ENCODE results near the gene EOLA1. TPM values are rescaled to one million over a fixed set of nuclear protein-coding genes. Genes with fewer than 3 reads are reported as not detected.
"Not testable (repeated sequence)": the region's sequence is repeated elsewhere in the genome, so short reads cannot be mapped to it uniquely, and the experiment has no call there.

Gene EOLA1
- total RNA-seq, 1 experiment from 2014 or later = 30.3 TPM

- no peak for DNase-seq (ENCODE audit: low read depth)
- in situ Hi-C loops (cut with HindIII; ENCODE audit: low pct_unique_long_range_greater_than_20kb, low sequenced_read_pairs) = no loop called here
These were observed 29.0 kb downstream of the EOLA1 start for GRCh38 chrX:149569770-149570169.

- in situ Hi-C loops (cut with HindIII; ENCODE audit: low pct_unique_long_range_greater_than_20kb, low sequenced_read_pairs) = no loop called here
- DNase-seq (ENCODE audit: low read depth) = no peak
These were observed 29.9 kb downstream of the EOLA1 start for GRCh38 chrX:149570668-149571067.

- no peak for DNase-seq (ENCODE audit: low read depth)
- in situ Hi-C loops (cut with HindIII; ENCODE audit: low pct_unique_long_range_greater_than_20kb, low sequenced_read_pairs) = no loop called here
These were observed 31.0 kb downstream of the EOLA1 start for GRCh38 chrX:149571770-149572169.

GRCh38 chrX:149572743-149573142, 31.9 kb downstream of the EOLA1 start:
- no peak for DNase-seq (ENCODE audit: low read depth)
- in situ Hi-C loops (cut with HindIII; ENCODE audit: low pct_unique_long_range_greater_than_20kb, low sequenced_read_pairs) = no loop called here

- in situ Hi-C loops (cut with HindIII; ENCODE audit: low pct_unique_long_range_greater_than_20kb, low sequenced_read_pairs) = not testable (repeated sequence)
These were observed 32.6 kb downstream of the EOLA1 start for GRCh38 chrX:149573456-149573855.

GRCh38 chrX:149585631-149586030, 44.8 kb downstream of the EOLA1 start:
- not testable (repeated sequence) for DNase-seq (ENCODE audit: low read depth)

More at GRCh38 chrX:149573456-149573855, 32.6 kb downstream of the EOLA1 start:
- not testable (repeated sequence) for DNase-seq (ENCODE audit: low read depth)

GRCh38 chrX:149587359-149587758, 46.5 kb downstream of the EOLA1 start, which contains the start of gene MAGEA9B:
TSS of gene MAGEA9B (minus strand) at chrX:149587459. CDS start at chrX:149583179, 4,280 bp downstream.
- in situ Hi-C loops (cut with HindIII; ENCODE audit: low pct_unique_long_range_greater_than_20kb, low sequenced_read_pairs); DNase-seq (ENCODE audit: low read depth): not testable (repeated sequence)

More at GRCh38 chrX:149585631-149586030, 44.8 kb downstream of the EOLA1 start:
- in situ Hi-C loops (cut with HindIII; ENCODE audit: low pct_unique_long_range_greater_than_20kb, low sequenced_read_pairs) = not testable (repeated sequence)

- DNase-seq (ENCODE audit: low read depth); in situ Hi-C loops (cut with HindIII; ENCODE audit: low pct_unique_long_range_greater_than_20kb, low sequenced_read_pairs): not testable (repeated sequence)
These were observed 50.2 kb downstream of the EOLA1 start for GRCh38 chrX:149590993-149591392.

GRCh38 chrX:149595214-149595613, 54.4 kb downstream of the EOLA1 start, which contains the start of gene HSFX2:
TSS of gene HSFX2 (minus strand) at chrX:149595314. CDS start at chrX:149594700, 614 bp downstream.
- DNase-seq (ENCODE audit: low read depth); in situ Hi-C loops (cut with HindIII; ENCODE audit: low pct_unique_long_range_greater_than_20kb, low sequenced_read_pairs): not testable (repeated sequence)

GRCh38 chrX:149595943-149596342, 55.1 kb downstream of the EOLA1 start:
- DNase-seq (ENCODE audit: low read depth); in situ Hi-C loops (cut with HindIII; ENCODE audit: low pct_unique_long_range_greater_than_20kb, low sequenced_read_pairs): not testable (repeated sequence)

Other genes with a start within 250 kb of the EOLA1 start
- gene IDS, start 35.7 kb upstream of the EOLA1 start, total RNA-seq (2014; rRNA removed; shearing (Covaris generic); ENCODE audit: low replicate concordance) = 14.8 and 34.3 TPM in 2 replicates
- gene HSFX3, start 8.9 kb downstream of the EOLA1 start, total RNA-seq (2014; rRNA removed; shearing (Covaris generic); ENCODE audit: low replicate concordance) = not detected in 2 replicates
- gene MAGEA9B, start 46.4 kb downstream of the EOLA1 start, total RNA-seq (2014; rRNA removed; shearing (Covaris generic); ENCODE audit: low replicate concordance) = not detected in 2 replicates
- not detected in 2 replicates for gene HSFX2, start 54.3 kb downstream of the EOLA1 start, total RNA-seq (2014; rRNA removed; shearing (Covaris generic); ENCODE audit: low replicate concordance)
- 20.0 and 33.8 TPM in 2 replicates for gene TMEM185A, start 90.8 kb downstream of the EOLA1 start, total RNA-seq (2014; rRNA removed; shearing (Covaris generic); ENCODE audit: low replicate concordance)
- not detected in 2 replicates for gene MAGEA11, start 171.0 kb downstream of the EOLA1 start, total RNA-seq (2014; rRNA removed; shearing (Covaris generic); ENCODE audit: low replicate concordance)
- 0.78 TPM in 1 of 2 replicates, not detected in the other for gene HSFX1, start 233.1 kb downstream of the EOLA1 start, total RNA-seq (2014; rRNA removed; shearing (Covaris generic); ENCODE audit: low replicate concordance)
- not detected in 2 replicates for gene MAGEA9, start 240.9 kb downstream of the EOLA1 start, total RNA-seq (2014; rRNA removed; shearing (Covaris generic); ENCODE audit: low replicate concordance)